ENCODE measurements around the gene C16orf96. TPM values are rescaled to one million over a fixed set of nuclear protein-coding genes. Genes with fewer than 3 reads are reported as not detected.

Gene C16orf96
- total and polyA plus RNA-seq, 2 of the 8 experiments (the other 6 are each of a cell fraction or from before 2014, with no cell fraction given), result 1.0 to 1.3 TPM

DNA sequence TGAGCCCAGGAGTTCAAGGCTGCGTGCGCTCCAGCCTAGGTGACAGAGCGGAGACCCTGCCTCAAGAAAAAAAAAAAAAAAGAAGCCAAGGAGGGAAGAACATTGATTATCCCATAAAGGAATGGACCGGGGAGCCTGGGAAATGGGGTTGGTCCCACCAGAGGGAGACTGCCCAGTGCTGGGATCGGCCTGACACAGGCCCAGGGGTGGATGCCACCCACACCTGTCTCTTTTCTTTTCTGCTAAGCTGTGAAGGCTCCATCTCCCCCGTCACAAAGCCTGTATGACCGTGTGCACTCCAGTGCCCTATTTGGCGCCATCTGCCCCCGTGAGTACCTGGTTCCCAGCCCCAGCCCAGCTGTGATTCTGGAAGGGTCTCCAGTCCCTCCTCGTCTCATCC is 42.9 kb downstream of the C16orf96 start (continued):
- TF ChIP-seq, protein P1, sequence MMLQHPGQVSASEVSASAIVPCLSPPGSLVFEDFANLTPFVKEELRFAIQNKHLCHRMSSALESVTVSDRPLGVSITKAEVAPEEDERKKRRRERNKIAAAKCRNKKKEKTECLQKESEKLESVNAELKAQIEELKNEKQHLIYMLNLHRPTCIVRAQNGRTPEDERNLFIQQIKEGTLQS (IDR thresholded peaks at IDR 0.05; ENCODE audit: insufficient read depth, low read depth, low read length), result no peak
- TF ChIP-seq CTBP2 (IDR thresholded peaks at IDR 0.05; ENCODE audit: borderline replicate concordance, insufficient read depth, insufficient read length, low read length) (no peak), CHD7 (IDR thresholded peaks at IDR 0.05; ENCODE audit: insufficient replicate concordance, low read length) (no peak), BRCA1 (IDR thresholded peaks at IDR 0.05; ENCODE audit: low read depth, low read length) (no peak), POLR2AphosphoS5 (IDR thresholded peaks at IDR 0.05; ENCODE audit: low read depth, low read length) (no peak), USF2 (IDR thresholded peaks at IDR 0.05; ENCODE audit: low read length) (no peak), TEAD4 (IDR thresholded peaks at IDR 0.05; ENCODE audit: low read depth, low read length) (no peak), TCF12 (IDR thresholded peaks at IDR 0.05; ENCODE audit: low read depth, low read length) (no peak)
- TF ChIP-seq, protein P2, sequence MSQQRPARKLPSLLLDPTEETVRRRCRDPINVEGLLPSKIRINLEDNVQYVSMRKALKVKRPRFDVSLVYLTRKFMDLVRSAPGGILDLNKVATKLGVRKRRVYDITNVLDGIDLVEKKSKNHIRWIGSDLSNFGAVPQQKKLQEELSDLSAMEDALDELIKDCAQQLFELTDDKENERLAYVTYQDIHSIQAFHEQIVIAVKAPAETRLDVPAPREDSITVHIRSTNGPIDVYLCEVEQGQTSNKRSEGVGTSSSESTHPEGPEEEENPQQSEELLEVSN (IDR thresholded peaks at IDR 0.05), result no peak

Measured in H1 (cell line).